ENCODE data around the gene CDC42BPB.

The CDC42BPB gene

DNA sequence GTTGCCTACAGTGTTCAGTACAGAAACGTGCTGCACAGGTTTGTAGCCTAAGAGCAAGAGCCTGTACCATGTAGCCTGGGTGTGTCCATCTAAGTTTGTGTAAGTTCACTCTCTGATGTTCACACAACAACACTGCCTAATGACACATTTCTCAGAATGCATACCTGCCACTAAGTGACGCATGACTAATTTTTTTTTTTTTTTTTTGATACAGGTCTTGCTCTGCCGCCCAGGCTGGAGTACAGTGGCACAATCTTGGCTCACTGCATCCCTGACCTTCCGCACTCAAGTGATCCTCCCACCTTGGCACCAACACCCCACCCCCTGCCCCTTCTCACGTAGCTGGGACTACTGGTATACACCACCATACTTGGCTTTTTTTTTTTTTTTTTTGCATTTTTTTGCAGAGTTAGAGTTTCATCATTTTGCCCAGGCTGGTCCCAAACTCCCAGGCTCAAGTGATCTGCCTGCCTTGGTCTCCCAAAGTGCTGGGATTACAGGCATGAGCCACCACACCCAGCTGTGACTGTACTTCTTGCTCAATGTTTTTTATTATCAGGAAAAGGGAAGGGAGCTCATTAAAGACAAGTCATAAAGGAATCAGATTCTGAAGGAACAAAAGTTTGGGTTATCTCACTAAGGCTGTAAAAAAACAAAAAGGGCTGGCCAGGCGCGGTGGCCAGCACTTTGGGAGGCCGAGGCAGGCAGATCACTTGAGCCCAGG lies 10.0 kb upstream of the CDC42BPB start:
- intact Hi-C loops (cut with DNase I; ENCODE audit: low total_unique reads) = no loop called here
- Histone ChIP-seq H3K27ac (no peak overlapping the region), H3K36me3 (no peaks in the 10 kb centered on the region), H3K4me1 (no peaks in the 10 kb centered on the region), H3K9me3 (no peaks in the 10 kb centered on the region), H3K4me3 (no peak overlapping the region), H3K27me3 (peaks cover 0 to 4% of the 10 kb centered on the region in 2 donors)
- peak in 1 of 2 donors; percentile 68 for DNase-seq
- TF ChIP-seq, protein P1, sequence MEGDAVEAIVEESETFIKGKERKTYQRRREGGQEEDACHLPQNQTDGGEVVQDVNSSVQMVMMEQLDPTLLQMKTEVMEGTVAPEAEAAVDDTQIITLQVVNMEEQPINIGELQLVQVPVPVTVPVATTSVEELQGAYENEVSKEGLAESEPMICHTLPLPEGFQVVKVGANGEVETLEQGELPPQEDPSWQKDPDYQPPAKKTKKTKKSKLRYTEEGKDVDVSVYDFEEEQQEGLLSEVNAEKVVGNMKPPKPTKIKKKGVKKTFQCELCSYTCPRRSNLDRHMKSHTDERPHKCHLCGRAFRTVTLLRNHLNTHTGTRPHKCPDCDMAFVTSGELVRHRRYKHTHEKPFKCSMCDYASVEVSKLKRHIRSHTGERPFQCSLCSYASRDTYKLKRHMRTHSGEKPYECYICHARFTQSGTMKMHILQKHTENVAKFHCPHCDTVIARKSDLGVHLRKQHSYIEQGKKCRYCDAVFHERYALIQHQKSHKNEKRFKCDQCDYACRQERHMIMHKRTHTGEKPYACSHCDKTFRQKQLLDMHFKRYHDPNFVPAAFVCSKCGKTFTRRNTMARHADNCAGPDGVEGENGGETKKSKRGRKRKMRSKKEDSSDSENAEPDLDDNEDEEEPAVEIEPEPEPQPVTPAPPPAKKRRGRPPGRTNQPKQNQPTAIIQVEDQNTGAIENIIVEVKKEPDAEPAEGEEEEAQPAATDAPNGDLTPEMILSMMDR (IDR thresholded peaks at IDR 0.05) = no peak

DNA sequence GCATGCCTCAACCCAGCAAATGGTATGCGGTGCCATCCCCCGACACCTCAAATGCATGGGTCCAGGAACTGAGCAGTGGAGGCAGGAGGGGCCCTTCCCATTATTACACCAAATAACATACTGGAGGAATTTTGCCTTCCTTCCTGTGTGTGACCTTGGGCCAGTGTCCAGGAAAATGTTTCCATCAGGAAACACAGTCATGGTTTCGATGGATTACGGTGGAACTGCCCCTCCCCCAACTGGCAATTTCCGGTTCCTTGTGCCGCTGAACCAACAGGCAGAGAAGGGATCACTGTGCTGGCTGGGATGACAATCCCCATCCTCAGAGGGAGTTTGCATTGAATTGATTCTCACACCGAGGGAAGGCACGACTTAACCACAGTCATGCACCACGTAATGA lies 9.1 kb upstream of the CDC42BPB start:
- H3K27me3 ChIP-seq = peaks cover 0 to 4% of the 10 kb centered on the region in 2 donors
- intact Hi-C loops (cut with DNase I; ENCODE audit: low total_unique reads) = no loop called here
- no peaks in the 10 kb centered on the region for H3K4me1 ChIP-seq
- no peak for DNase-seq
- no peaks in the 10 kb centered on the region for H3K36me3 ChIP-seq
- no peaks in the 10 kb centered on the region for H3K9me3 ChIP-seq
- TF ChIP-seq, protein P1 (IDR thresholded peaks at IDR 0.05) = no peak
- H3K4me3 ChIP-seq = no peak overlapping the region
- no peak overlapping the region for H3K27ac ChIP-seq

DNA sequence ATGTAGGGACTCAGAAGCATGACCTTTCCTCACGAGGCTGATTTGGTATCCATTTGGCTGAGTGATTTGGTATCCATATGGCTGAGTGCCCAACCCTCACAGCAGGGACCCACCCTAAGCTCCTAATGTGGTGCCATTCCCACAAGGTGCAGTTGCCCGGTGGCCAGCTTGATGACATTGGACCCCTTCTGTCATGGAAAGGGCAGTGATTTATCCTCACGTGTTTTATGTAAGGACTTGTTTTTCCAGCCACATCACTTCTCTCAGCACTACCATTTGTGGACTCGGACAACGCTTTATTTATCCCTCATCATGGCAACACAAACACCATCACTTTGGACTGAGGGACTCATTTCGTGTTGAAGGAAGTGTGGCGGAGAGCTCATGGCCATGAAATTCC lies 8.5 kb upstream of the CDC42BPB start:
- H3K27ac ChIP-seq = no peak overlapping the region
- DNase-seq = no peak
- TF ChIP-seq, protein P1 (IDR thresholded peaks at IDR 0.05) = no peak
- intact Hi-C loops (cut with DNase I; ENCODE audit: low total_unique reads) = no loop called here
- no peaks in the 10 kb centered on the region for H3K4me1 ChIP-seq
- H3K36me3 ChIP-seq = no peaks in the 10 kb centered on the region
- H3K4me3 ChIP-seq = no peak overlapping the region
- no peaks in the 10 kb centered on the region for H3K9me3 ChIP-seq
- H3K27me3 ChIP-seq = peaks cover 0 to 4% of the 10 kb centered on the region in 2 donors

DNA sequence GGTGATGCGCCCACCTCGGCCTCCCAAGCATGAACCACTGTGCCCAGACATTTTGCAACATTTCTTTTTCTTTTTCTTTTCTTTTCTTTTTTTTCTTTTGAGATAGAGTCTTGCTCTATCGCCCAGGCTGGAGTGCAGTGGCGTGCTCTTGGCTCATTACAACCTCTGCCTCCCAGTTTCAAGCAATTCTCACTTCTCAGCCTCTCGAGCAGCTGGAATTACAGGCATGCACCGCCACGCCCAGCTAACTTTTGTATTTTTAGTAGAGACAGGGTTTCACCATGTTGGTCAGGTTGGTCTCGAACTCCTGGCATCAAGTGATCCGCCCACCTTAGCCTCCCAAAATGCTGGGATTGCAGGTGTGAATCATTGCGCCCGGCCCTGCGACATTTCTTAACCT lies 7.6 kb upstream of the CDC42BPB start:
- TF ChIP-seq, protein P1 (IDR thresholded peaks at IDR 0.05) = no peak
- no peaks in the 10 kb centered on the region for H3K36me3 ChIP-seq
- no peak overlapping the region for H3K4me3 ChIP-seq
- no peaks in the 10 kb centered on the region for H3K4me1 ChIP-seq
- intact Hi-C loops (cut with DNase I; ENCODE audit: low total_unique reads) = no loop called here
- H3K27me3 ChIP-seq = peaks cover 0 to 4% of the 10 kb centered on the region in 2 donors
- no peak for DNase-seq
- H3K27ac ChIP-seq = no peak overlapping the region
- no peaks in the 10 kb centered on the region for H3K9me3 ChIP-seq

DNA sequence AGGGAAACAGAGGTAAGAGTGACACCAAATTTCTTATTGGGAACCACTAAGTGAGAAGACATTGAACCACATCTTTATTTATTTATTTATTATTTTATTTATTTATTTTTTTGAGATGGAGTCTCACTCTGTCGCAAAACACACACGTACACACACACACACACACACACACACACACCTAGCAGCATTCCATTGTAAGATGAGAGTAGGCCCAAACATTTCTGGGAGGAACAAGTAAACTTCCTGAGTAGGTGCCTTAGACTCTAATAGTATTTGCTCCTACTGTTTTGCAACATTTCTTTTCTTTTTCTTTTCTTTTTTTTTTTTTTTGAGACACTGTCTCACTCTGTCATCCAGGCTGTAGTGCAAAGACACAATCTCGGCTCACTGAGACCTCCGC lies 7.1 kb upstream of the CDC42BPB start:
- no peak overlapping the region for H3K27ac ChIP-seq
- H3K9me3 ChIP-seq = no peaks in the 10 kb centered on the region
- H3K36me3 ChIP-seq = no peaks in the 10 kb centered on the region
- H3K27me3 ChIP-seq = peaks cover 0 to 4% of the 10 kb centered on the region in 2 donors
- TF ChIP-seq, protein P1 (IDR thresholded peaks at IDR 0.05) = no peak
- peaks cover 0 to 4% (median under 1%) of the 10 kb centered on the region in 4 donors for H3K4me1 ChIP-seq
- intact Hi-C loops (cut with DNase I; ENCODE audit: low total_unique reads) = no loop called here
- DNase-seq = no peak
- H3K4me3 ChIP-seq = no peak overlapping the region
